Measurements from ENCODE around the gene MACROH2A1.

- TF ChIP-seq CTCF (conservative IDR thresholded peaks at IDR 0.05; ENCODE audit: low read depth in 2 of 2) (no peak), EZH2 (IDR thresholded peaks at IDR 0.05; ENCODE audit: low read depth, unreplicated experiment) (no peak), REST (IDR thresholded peaks at IDR 0.05; ENCODE audit: unreplicated experiment) (no peak), EZH2phosphoT487 (IDR thresholded peaks at IDR 0.05; ENCODE audit: unreplicated experiment) (no peak), POLR2AphosphoS5 (IDR thresholded peaks at IDR 0.05; ENCODE audit: low read depth) (no peak), JUNB (IDR thresholded peaks at IDR 0.05; ENCODE audit: unreplicated experiment) (no peak), STAT1 (IDR thresholded peaks at IDR 0.05; ENCODE audit: unreplicated experiment) (no peak), ZNF114 (CRISPR knock-in tag; IDR thresholded peaks at IDR 0.05) (no peak), NANOG (IDR thresholded peaks at IDR 0.05; ENCODE audit: borderline replicate concordance) (no peak), CREB1 (CRISPR knock-in tag; IDR thresholded peaks at IDR 0.05; ENCODE audit: low read depth) (no peak)
- TF ChIP-seq, protein P1, sequence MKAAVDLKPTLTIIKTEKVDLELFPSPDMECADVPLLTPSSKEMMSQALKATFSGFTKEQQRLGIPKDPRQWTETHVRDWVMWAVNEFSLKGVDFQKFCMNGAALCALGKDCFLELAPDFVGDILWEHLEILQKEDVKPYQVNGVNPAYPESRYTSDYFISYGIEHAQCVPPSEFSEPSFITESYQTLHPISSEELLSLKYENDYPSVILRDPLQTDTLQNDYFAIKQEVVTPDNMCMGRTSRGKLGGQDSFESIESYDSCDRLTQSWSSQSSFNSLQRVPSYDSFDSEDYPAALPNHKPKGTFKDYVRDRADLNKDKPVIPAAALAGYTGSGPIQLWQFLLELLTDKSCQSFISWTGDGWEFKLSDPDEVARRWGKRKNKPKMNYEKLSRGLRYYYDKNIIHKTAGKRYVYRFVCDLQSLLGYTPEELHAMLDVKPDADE (IDR thresholded peaks at IDR 0.05) = no peak
- TF ChIP-seq, protein P2, sequence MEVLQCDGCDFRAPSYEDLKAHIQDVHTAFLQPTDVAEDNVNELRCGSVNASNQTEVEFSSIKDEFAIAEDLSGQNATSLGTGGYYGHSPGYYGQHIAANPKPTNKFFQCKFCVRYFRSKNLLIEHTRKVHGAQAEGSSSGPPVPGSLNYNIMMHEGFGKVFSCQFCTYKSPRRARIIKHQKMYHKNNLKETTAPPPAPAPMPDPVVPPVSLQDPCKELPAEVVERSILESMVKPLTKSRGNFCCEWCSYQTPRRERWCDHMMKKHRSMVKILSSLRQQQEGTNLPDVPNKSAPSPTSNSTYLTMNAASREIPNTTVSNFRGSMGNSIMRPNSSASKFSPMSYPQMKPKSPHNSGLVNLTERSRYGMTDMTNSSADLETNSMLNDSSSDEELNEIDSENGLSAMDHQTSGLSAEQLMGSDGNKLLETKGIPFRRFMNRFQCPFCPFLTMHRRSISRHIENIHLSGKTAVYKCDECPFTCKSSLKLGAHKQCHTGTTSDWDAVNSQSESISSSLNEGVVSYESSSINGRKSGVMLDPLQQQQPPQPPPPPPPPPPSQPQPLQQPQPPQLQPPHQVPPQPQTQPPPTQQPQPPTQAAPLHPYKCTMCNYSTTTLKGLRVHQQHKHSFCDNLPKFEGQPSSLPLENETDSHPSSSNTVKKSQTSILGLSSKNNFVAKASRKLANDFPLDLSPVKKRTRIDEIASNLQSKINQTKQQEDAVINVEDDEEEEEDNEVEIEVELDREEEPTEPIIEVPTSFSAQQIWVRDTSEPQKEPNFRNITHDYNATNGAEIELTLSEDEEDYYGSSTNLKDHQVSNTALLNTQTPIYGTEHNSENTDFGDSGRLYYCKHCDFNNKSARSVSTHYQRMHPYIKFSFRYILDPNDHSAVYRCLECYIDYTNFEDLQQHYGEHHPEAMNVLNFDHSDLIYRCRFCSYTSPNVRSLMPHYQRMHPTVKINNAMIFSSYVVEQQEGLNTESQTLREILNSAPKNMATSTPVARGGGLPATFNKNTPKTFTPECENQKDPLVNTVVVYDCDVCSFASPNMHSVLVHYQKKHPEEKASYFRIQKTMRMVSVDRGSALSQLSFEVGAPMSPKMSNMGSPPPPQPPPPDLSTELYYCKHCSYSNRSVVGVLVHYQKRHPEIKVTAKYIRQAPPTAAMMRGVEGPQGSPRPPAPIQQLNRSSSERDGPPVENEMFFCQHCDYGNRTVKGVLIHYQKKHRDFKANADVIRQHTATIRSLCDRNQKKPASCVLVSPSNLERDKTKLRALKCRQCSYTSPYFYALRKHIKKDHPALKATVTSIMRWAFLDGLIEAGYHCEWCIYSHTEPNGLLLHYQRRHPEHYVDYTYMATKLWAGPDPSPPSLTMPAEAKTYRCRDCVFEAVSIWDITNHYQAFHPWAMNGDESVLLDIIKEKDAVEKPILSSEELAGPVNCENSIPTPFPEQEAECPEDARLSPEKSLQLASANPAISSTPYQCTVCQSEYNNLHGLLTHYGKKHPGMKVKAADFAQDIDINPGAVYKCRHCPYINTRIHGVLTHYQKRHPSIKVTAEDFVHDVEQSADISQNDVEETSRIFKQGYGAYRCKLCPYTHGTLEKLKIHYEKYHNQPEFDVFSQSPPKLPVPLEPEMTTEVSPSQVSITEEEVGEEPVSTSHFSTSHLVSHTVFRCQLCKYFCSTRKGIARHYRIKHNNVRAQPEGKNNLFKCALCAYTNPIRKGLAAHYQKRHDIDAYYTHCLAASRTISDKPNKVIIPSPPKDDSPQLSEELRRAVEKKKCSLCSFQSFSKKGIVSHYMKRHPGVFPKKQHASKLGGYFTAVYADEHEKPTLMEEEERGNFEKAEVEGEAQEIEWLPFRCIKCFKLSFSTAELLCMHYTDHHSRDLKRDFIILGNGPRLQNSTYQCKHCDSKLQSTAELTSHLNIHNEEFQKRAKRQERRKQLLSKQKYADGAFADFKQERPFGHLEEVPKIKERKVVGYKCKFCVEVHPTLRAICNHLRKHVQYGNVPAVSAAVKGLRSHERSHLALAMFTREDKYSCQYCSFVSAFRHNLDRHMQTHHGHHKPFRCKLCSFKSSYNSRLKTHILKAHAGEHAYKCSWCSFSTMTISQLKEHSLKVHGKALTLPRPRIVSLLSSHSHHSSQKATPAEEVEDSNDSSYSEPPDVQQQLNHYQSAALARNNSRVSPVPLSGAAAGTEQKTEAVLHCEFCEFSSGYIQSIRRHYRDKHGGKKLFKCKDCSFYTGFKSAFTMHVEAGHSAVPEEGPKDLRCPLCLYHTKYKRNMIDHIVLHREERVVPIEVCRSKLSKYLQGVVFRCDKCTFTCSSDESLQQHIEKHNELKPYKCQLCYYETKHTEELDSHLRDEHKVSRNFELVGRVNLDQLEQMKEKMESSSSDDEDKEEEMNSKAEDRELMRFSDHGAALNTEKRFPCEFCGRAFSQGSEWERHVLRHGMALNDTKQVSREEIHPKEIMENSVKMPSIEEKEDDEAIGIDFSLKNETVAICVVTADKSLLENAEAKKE (CRISPR knock-in tag; IDR thresholded peaks at IDR 0.05) = no peak
Observed at GRCh38 chr5:135306557-135306956, 92.5 kb downstream of the MACROH2A1 start.

Measured in GM23338 (cell line).